HCT116 (cell line): ENCODE measurements around the gene CCM2. TPM values are rescaled to one million over a fixed set of nuclear protein-coding genes. Genes with fewer than 3 reads are reported as not detected.

ENCODE experiments used
- ATAC-seq: fragments of 200-7000 bp; cut with Tn5 transposase; 2 replicates; pipeline ENCODE4 v1.9.1; 2020; ENCODE audit warnings: mild to moderate bottlenecking, moderate library complexity
- BruUV-seq: library from RNA; stranded (reverse); fragments of 400-500 nt; replicated peaks from 2 replicates; lab custom pipeline; 2021; lab: Mats Ljungman, UMichigan
- CTCF ChIA-PET: fragments of 300-600 bp; sonication (Branson Sonifier 250); formaldehyde crosslinking; loops from one replicate; lab custom pipeline; 2021; ENCODE audit warnings: antibody characterized with exemption; lab: Charles Lee
- POLR2A ChIA-PET: fragments of 300-600, 350-600 bp; sonication (Branson Sonifier 250); formaldehyde crosslinking; loops from one replicate; lab custom pipeline; 2021; ENCODE audit warnings: antibody characterized with exemption; lab: Charles Lee
- RAD21 ChIA-PET, 2 experiments: fragments of 300-600 bp; sonication (Branson Sonifier 250); formaldehyde crosslinking; loops; one replicate each; lab custom pipeline; 2023; ENCODE audit warnings: low total read pairs in 2 of 2; ENCODE audit not compliant: uncharacterized antibody in 2 of 2, unreplicated experiment in 2 of 2, low non-redundant PET in 1 of 2; lab: Charles Lee
- DNase-seq: peaks from one replicate; pipeline ENCODE4 v3.0.0-alpha.2; 2010; ENCODE audit warnings: low read depth, low spot score
- H2AFZ ChIP-seq: fragments of 200-600 bp; shearing (Covaris generic), sonication (generic); 2 replicates; pipeline ENCODE4 v1.6.1; 2017; ENCODE audit warnings: low read depth, mixed run types, mixed read lengths, antibody characterized with exemption, low read length; ENCODE audit not compliant: poor library complexity, severe bottlenecking
- H3K27ac ChIP-seq: 2 replicates; pipeline ENCODE4 v1.5.1; 2012; ENCODE audit warnings: low read depth, low read length
- H3K27me3 ChIP-seq: fragments of 200-600 bp; sonication (generic); 2 replicates; pipeline ENCODE4 v1.6.1; 2016; ENCODE audit warnings: mixed run types, low read length, mixed read lengths; ENCODE audit not compliant: insufficient read depth
- H3K36me3 ChIP-seq, 2 experiments: fragments of 200-500 bp in 1 of 2; fragments of 200-600 bp in 1 of 2; sonication (Bioruptor generic) in 1 of 2; sonication (generic) in 1 of 2; 2 replicates each; pipeline versions ENCODE4 v1.5.1 to v1.6.1; 2014 to 2016; ENCODE audit warnings: low read length in 2 of 2, inconsistent platforms in 1 of 2, mixed read lengths in 1 of 2, mixed run types in 1 of 2; ENCODE audit not compliant: insufficient read depth in 2 of 2, control insufficient read depth in 1 of 2
- H3K4me1 ChIP-seq, 2 experiments: fragments of 200-600 bp in 1 of 2; sonication (generic) in 1 of 2; 2 replicates each; pipeline versions ENCODE4 v1.5.1 to v1.6.1; 2012 to 2017; ENCODE audit warnings: low read length in 2 of 2, inconsistent platforms in 1 of 2, mild to moderate bottlenecking in 1 of 2, mixed read lengths in 1 of 2, mixed run types in 1 of 2, moderate library complexity in 1 of 2; ENCODE audit not compliant: insufficient read depth in 2 of 2, control insufficient read depth in 1 of 2
- H3K4me2 ChIP-seq: fragments of 200-600 bp; sonication (generic); 2 replicates; pipeline ENCODE4 v1.6.1; 2017; ENCODE audit warnings: mixed run types, low read length, mixed read lengths
- H3K4me3 ChIP-seq, 2 experiments: fragments of 200-600 bp in 1 of 2; sonication (generic) in 1 of 2; replicated peaks in 1 of 2; 2 replicates each; pipeline ENCODE4 v1.5.1; 2011 to 2016; ENCODE audit warnings: low read length in 2 of 2, control low read depth in 1 of 2, low read depth in 1 of 2, mild to moderate bottlenecking in 1 of 2, mixed read lengths in 1 of 2, mixed run types in 1 of 2
- H3K79me2 ChIP-seq: fragments of 200-600 bp; sonication (generic); 2 replicates; pipeline ENCODE4 v1.6.1; 2017; ENCODE audit warnings: mild to moderate bottlenecking, mixed run types, low read length, moderate library complexity, mixed read lengths; ENCODE audit not compliant: insufficient read depth
- H3K9ac ChIP-seq: fragments of 200-600 bp; sonication (generic); 2 replicates; pipeline ENCODE4 v1.6.1; 2016; ENCODE audit warnings: low read length, mixed read lengths
- H3K9me2 ChIP-seq: fragments of 200-600 bp; sonication (generic), shearing (Covaris generic); 2 replicates; pipeline ENCODE4 v1.6.1; 2017; ENCODE audit warnings: mixed run types, mild to moderate bottlenecking, moderate library complexity; ENCODE audit not compliant: insufficient read depth
- H3K9me3 ChIP-seq, 2 experiments: fragments of 200-500 bp in 1 of 2; fragments of 200-600 bp in 1 of 2; sonication (Bioruptor generic) in 1 of 2; sonication (generic) in 1 of 2; 2 replicates each; pipeline ENCODE4 v1.6.1; 2014 to 2017; ENCODE audit warnings: low read length in 2 of 2, mixed read lengths in 2 of 2, inconsistent platforms in 1 of 2, low read depth in 1 of 2, mild to moderate bottlenecking in 1 of 2, mixed run types in 1 of 2, moderate library complexity in 1 of 2; ENCODE audit not compliant: control insufficient read depth in 1 of 2, insufficient read depth in 1 of 2
- H4K20me1 ChIP-seq: fragments of 200-600 bp; sonication (generic), shearing (Covaris generic); 2 replicates; pipeline ENCODE4 v1.6.1; 2017; ENCODE audit warnings: mixed run types, mild to moderate bottlenecking, moderate library complexity; ENCODE audit not compliant: insufficient read depth
- CEBPB ChIP-seq: IDR thresholded peaks from 2 replicates; pipeline ENCODE4 v1.6.1; 2012; ENCODE audit warnings: low read depth
- EZH2phosphoT487 ChIP-seq: fragments of 200-600 bp; IDR thresholded peaks from 2 replicates; pipeline ENCODE4 v1.6.1; 2018; ENCODE audit warnings: antibody characterized with exemption, borderline replicate concordance
- POLR2A ChIP-seq: IDR thresholded peaks from 2 replicates; pipeline ENCODE4 v1.7.0; 2011; ENCODE audit warnings: borderline replicate concordance; ENCODE audit not compliant: insufficient read depth, insufficient read length; ENCODE audit errors: extremely low read depth
- POLR2AphosphoS5 ChIP-seq: IDR thresholded peaks from 2 replicates; pipeline ENCODE4 v1.6.1; 2011; ENCODE audit warnings: mild to moderate bottlenecking, low read depth, low read length, moderate library complexity
- RAD21 ChIP-seq: IDR thresholded peaks from 2 replicates; pipeline ENCODE4 v1.6.1; 2012; ENCODE audit warnings: low read depth, mild to moderate bottlenecking
- ZNF274 ChIP-seq: fragments of 200-500 bp; sonication (Bioruptor generic); IDR thresholded peaks from 2 replicates; pipeline ENCODE4 v1.6.1; 2014; ENCODE audit warnings: mild to moderate bottlenecking, low read depth, low read length, inconsistent platforms
- intact Hi-C: fragments of 100-400 bp; cut with micrococcal nuclease; formaldehyde crosslinking; loops from 2 replicates; pipeline ENCODE4 v1.10.0; 2022
- total RNA-seq: library from RNA; stranded (reverse); gene quantifications from one replicate; pipeline ENCODE4 v1.2.1, GENCODE V29; 2021; ENCODE audit not compliant: unreplicated experiment
- TF ChIP-seq, protein P1 (sequence below), 3 experiments: fragments of 200-600 bp in 1 of 3; sonication (generic) in 1 of 3; IDR thresholded peaks in 2 of 3; conservative IDR thresholded peaks in 1 of 3; 2 replicates each; pipeline ENCODE4 v1.5.1; 2012 to 2017; ENCODE audit warnings: low read depth in 2 of 3, low read length in 2 of 3, antibody characterized with exemption in 1 of 3, borderline replicate concordance in 1 of 3, control low read depth in 1 of 3, mild to moderate bottlenecking in 1 of 3, mixed read lengths in 1 of 3, mixed run types in 1 of 3, moderate library complexity in 1 of 3; ENCODE audit not compliant: insufficient read depth in 1 of 3
- TF ChIP-seq, protein P2 (sequence below): IDR thresholded peaks from 2 replicates; pipeline ENCODE4 v1.6.1; 2012
- TF ChIP-seq, protein P3 (sequence below): IDR thresholded peaks from 2 replicates; pipeline ENCODE4 v1.6.1; 2012; ENCODE audit warnings: low read depth

The CCM2 gene
- total RNA-seq, 1 experiment from 2014 or later: 34.4 TPM

DNA sequence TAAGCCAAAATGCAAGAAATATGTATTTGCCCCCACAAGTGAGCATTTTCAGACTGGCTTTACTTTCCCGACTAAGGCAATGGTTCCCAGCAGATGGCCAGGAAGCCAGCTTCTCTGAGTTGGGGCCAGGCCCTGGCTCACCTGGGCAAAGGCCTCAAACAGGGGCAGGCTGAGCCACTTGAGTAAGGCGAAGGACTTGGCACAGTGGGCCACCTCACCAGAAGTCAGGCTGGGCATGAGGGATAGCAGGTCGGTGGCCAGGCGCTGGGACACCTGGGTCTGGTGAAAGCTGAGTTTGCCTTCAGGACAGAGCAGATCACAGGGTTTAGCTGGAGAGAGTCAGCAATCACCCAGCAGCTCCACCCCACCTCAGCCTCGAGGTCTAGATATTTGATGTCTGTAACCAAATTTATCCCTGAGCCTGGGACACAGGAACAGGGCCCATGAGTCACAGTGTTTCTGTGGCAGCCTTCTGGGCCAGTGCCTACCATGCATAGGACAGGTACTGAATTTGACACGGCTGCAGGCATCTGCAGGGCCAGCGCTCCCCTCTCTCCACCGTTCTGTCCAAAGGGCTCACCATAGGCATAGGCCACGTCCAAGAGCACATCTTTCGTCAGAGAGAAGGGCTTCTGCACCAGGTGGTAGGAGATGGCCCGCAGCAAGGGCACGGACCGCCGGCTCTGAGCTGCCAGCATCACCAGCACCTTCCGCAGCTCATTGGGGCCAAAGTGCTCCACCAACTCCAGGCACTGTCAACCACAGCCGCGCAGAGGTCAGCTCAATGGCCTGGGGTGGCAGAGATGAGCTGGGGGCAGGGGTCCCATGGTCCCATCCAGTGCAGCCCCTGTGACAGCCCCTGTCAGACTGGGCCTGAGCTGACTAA, 104.2 kb downstream of the CCM2 start:
- DNase-seq: no peak
- BruUV-seq: no TSS peak
- no peak overlapping the region for H3K27ac ChIP-seq
- H3K4me2 ChIP-seq: no peak overlapping the region
- H3K4me1 ChIP-seq: no peaks in the 10 kb centered on the region
- H4K20me1 ChIP-seq: peaks cover 13% of the 10 kb centered on the region
- H2AFZ ChIP-seq: no peak overlapping the region
- ChIA-PET CTCF (no interaction called here), POLR2A (no interaction called here), RAD21 (no interaction called here)
- no peak overlapping the region for H3K4me3 ChIP-seq
- TF ChIP-seq POLR2AphosphoS5 (no peak), CEBPB (no peak)
- H3K79me2 ChIP-seq: peaks cover 66% of the 10 kb centered on the region
- ATAC-seq: no peak
- H3K36me3 ChIP-seq: peaks cover 80 to 92% of the 10 kb centered on the region in 2 experiments
- intact Hi-C loops: no loop called here
- no peaks in the 10 kb centered on the region for H3K27me3 ChIP-seq
- no peaks in the 10 kb centered on the region for H3K9me3 ChIP-seq
- no peak overlapping the region for H3K9ac ChIP-seq
- no peaks in the 10 kb centered on the region for H3K9me2 ChIP-seq

DNA sequence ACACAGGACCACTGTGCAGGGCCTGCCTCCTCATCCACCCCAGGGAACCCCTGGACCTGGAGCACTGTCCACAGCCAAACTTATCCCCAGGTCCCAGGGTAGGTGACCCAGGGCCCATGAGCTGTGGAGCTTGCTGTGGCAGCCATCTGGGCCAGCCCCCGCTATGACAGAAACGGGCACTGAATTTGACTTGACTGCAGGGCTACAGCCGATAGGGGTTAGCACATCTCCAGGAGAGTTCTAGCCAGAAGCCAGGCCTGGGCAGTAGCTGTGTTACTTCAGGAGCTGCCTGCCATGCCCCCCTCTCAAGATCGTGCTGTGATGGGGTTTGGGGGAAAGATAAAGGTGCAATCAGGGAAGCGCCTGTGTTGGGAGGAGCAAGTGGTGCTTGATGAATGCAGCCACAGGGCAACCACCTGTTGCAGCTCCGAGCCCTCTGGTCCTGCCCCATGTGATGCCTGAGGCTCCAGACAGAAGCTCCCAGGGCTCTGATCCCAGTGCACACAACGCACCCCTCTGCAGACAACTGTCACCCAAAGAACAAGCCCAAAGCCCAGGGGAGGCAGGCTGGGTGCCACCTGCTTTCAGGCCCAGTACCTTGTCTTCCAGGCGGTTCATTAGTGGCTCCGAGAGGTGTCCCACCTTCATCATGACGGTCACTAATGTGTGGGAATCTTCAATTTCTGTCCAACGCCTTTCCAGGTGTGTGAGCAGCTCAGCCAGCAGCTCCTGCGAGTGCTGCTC, 105.0 kb downstream of the CCM2 start:
- RAD21 ChIA-PET: no interaction called here
- Histone ChIP-seq H3K27me3 (no peaks in the 10 kb centered on the region), H3K9me2 (no peaks in the 10 kb centered on the region), H3K9me3 (no peaks in the 10 kb centered on the region), H3K4me2 (no peak overlapping the region), H2AFZ (no peak overlapping the region), H3K4me1 (peaks cover 2% of the 10 kb centered on the region in 2 experiments), H3K9ac (no peak overlapping the region), H3K79me2 (peaks cover 74% of the 10 kb centered on the region), H3K4me3 (no peak overlapping the region), H3K36me3 (peaks cover 80 to 92% of the 10 kb centered on the region in 2 experiments), H4K20me1 (peaks cover 13% of the 10 kb centered on the region), H3K27ac (no peak overlapping the region)
- ATAC-seq: no peak
- intact Hi-C loops: no loop called here
- DNase-seq: no peak
- TF ChIP-seq POLR2A (no peak), POLR2AphosphoS5 (no peak), ZNF274 (no peak), EZH2phosphoT487 (no peak), RAD21 (no peak)
- TF ChIP-seq, protein P1, sequence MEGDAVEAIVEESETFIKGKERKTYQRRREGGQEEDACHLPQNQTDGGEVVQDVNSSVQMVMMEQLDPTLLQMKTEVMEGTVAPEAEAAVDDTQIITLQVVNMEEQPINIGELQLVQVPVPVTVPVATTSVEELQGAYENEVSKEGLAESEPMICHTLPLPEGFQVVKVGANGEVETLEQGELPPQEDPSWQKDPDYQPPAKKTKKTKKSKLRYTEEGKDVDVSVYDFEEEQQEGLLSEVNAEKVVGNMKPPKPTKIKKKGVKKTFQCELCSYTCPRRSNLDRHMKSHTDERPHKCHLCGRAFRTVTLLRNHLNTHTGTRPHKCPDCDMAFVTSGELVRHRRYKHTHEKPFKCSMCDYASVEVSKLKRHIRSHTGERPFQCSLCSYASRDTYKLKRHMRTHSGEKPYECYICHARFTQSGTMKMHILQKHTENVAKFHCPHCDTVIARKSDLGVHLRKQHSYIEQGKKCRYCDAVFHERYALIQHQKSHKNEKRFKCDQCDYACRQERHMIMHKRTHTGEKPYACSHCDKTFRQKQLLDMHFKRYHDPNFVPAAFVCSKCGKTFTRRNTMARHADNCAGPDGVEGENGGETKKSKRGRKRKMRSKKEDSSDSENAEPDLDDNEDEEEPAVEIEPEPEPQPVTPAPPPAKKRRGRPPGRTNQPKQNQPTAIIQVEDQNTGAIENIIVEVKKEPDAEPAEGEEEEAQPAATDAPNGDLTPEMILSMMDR (IDR thresholded peaks at IDR 0.05 in 2 of 3, conservative IDR thresholded peaks at IDR 0.05 in 1 of 3; ENCODE audit: borderline replicate concordance in 1 of 3, insufficient read depth in 1 of 3, low read depth in 2 of 3, low read length in 2 of 3): no peak
- TF ChIP-seq, protein P2, sequence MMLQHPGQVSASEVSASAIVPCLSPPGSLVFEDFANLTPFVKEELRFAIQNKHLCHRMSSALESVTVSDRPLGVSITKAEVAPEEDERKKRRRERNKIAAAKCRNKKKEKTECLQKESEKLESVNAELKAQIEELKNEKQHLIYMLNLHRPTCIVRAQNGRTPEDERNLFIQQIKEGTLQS: no peak
- TF ChIP-seq, protein P3, sequence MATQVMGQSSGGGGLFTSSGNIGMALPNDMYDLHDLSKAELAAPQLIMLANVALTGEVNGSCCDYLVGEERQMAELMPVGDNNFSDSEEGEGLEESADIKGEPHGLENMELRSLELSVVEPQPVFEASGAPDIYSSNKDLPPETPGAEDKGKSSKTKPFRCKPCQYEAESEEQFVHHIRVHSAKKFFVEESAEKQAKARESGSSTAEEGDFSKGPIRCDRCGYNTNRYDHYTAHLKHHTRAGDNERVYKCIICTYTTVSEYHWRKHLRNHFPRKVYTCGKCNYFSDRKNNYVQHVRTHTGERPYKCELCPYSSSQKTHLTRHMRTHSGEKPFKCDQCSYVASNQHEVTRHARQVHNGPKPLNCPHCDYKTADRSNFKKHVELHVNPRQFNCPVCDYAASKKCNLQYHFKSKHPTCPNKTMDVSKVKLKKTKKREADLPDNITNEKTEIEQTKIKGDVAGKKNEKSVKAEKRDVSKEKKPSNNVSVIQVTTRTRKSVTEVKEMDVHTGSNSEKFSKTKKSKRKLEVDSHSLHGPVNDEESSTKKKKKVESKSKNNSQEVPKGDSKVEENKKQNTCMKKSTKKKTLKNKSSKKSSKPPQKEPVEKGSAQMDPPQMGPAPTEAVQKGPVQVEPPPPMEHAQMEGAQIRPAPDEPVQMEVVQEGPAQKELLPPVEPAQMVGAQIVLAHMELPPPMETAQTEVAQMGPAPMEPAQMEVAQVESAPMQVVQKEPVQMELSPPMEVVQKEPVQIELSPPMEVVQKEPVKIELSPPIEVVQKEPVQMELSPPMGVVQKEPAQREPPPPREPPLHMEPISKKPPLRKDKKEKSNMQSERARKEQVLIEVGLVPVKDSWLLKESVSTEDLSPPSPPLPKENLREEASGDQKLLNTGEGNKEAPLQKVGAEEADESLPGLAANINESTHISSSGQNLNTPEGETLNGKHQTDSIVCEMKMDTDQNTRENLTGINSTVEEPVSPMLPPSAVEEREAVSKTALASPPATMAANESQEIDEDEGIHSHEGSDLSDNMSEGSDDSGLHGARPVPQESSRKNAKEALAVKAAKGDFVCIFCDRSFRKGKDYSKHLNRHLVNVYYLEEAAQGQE: no peak
- CTCF ChIA-PET: no interaction called here
- POLR2A ChIA-PET: no interaction called here
- BruUV-seq: no TSS peak
